GM12878 (cell line): ENCODE data around the gene PLAAT5. TPM values are rescaled to one million over a fixed set of nuclear protein-coding genes. Genes with fewer than 3 reads are reported as not detected.

Source experiments
- ATAC-seq: fragments of 200-7000 bp; cut with Tn5 transposase; 3 replicates; pipeline ENCODE4 v1.9.1; 2020; ENCODE audit warnings: mild to moderate bottlenecking, moderate library complexity
- BruUV-seq: library from RNA; stranded (reverse); fragments of 400-500 nt; replicated peaks from 2 replicates; lab custom pipeline; 2021; lab: Mats Ljungman, UMichigan
- CTCF ChIA-PET: fragments of 300-600 bp; sonication (Branson Sonifier 250); formaldehyde crosslinking; extraction: SDS; loops from one replicate; lab custom pipeline; 2021; ENCODE audit warnings: inconsistent platforms; lab: Yijun Ruan, JAX
- POLR2A ChIA-PET: fragments of 350-600 bp; formaldehyde crosslinking; extraction: SDS; loops from one replicate; lab custom pipeline; 2021; ENCODE audit warnings: inconsistent platforms; lab: Charles Lee
- RAD21 ChIA-PET: fragments of 300-600 bp; sonication (Branson Sonifier 250); formaldehyde crosslinking; loops from one replicate; lab custom pipeline; 2023; ENCODE audit warnings: antibody characterized with exemption; ENCODE audit not compliant: unreplicated experiment; lab: Charles Lee
- SMC1A ChIA-PET: fragments of 300-600 bp; sonication (Branson Sonifier 250); formaldehyde crosslinking; loops from one replicate; lab custom pipeline; 2023; ENCODE audit not compliant: unreplicated experiment, uncharacterized antibody; lab: Charles Lee
- DNase-seq: peaks from one replicate; pipeline ENCODE4 v3.0.0-alpha.2; 2011; ENCODE audit warnings: low read depth, low spot score
- FAIRE-seq: peaks from 3 replicates; lab custom pipeline; 2011; peaks lifted over from hg19 to GRCh38; lab: Jason Lieb, UNC
- H2AFZ ChIP-seq: 2 replicates; pipeline ENCODE4 v1.6.0; 2011; ENCODE audit warnings: low read depth, low read length, control low read depth; ENCODE audit not compliant: control insufficient read depth
- H3K27ac ChIP-seq: 2 replicates; pipeline ENCODE4 v1.5.1; 2011; ENCODE audit warnings: control low read depth; ENCODE audit not compliant: control insufficient read depth, insufficient read depth
- H3K27me3 ChIP-seq, 2 experiments: replicated peaks in 1 of 2; 2 replicates each; pipeline versions ENCODE4 v1.6.0 to v1.6.1; 2011; ENCODE audit warnings: low read length in 1 of 2; ENCODE audit not compliant: control insufficient read depth in 2 of 2, insufficient read depth in 2 of 2
- H3K36me3 ChIP-seq, 2 experiments: 2 replicates each; pipeline ENCODE4 v1.5.1; 2011; ENCODE audit warnings: low read length in 1 of 2; ENCODE audit not compliant: control insufficient read depth in 2 of 2, insufficient read depth in 2 of 2
- H3K4me1 ChIP-seq: 2 replicates; pipeline ENCODE4 v1.6.1; 2011; ENCODE audit warnings: mild to moderate bottlenecking, low read length, moderate library complexity, mixed read lengths; ENCODE audit not compliant: control insufficient read depth, insufficient read depth
- H3K4me2 ChIP-seq: 2 replicates; pipeline ENCODE4 v1.6.0; 2011; ENCODE audit warnings: control low read depth; ENCODE audit not compliant: control insufficient read depth, insufficient read depth
- H3K4me3 ChIP-seq: fragments of 200-600 bp; sonication (generic); 2 replicates; pipeline ENCODE4 v1.5.1; 2016
- H3K79me2 ChIP-seq: 2 replicates; pipeline ENCODE4 v1.6.0; 2011; ENCODE audit warnings: low read length; ENCODE audit not compliant: control insufficient read depth, insufficient read depth
- H3K9ac ChIP-seq: 2 replicates; pipeline ENCODE4 v1.8.0; 2011; ENCODE audit warnings: low read length, control low read depth, mixed read lengths; ENCODE audit not compliant: control insufficient read depth, insufficient read depth
- H3K9me3 ChIP-seq: replicated peaks from 3 replicates; pipeline ENCODE4 v1.5.1; 2011; ENCODE audit warnings: mild to moderate bottlenecking, low read length; ENCODE audit not compliant: control insufficient read depth, insufficient read depth
- H4K20me1 ChIP-seq: 2 replicates; pipeline ENCODE4 v1.6.0; 2011; ENCODE audit not compliant: control insufficient read depth, insufficient read depth
- CHD1 ChIP-seq: IDR thresholded peaks from 2 replicates; pipeline ENCODE4 v1.6.1; 2012; ENCODE audit warnings: low read depth, low read length, improper control_type of control experiment
- CUX1 ChIP-seq: IDR thresholded peaks from 2 replicates; pipeline ENCODE4 v1.6.1; 2012; ENCODE audit warnings: improper control_type of control experiment, low read depth, low read length; ENCODE audit not compliant: insufficient replicate concordance
- EP300 ChIP-seq, 2 experiments: fragments of 150-350 bp in 1 of 2; IDR thresholded peaks; 2 replicates each; pipeline ENCODE4 v1.6.1; 2011 to 2012; ENCODE audit warnings: low read depth in 2 of 2, low read length in 2 of 2, borderline replicate concordance in 1 of 2, improper control_type of control experiment in 1 of 2, inconsistent platforms in 1 of 2; ENCODE audit not compliant: control insufficient read depth in 1 of 2
- KDM1A ChIP-seq: fragments of 200-600 bp; sonication (generic); IDR thresholded peaks from 2 replicates; pipeline ENCODE4 v1.6.1; 2016; ENCODE audit warnings: borderline replicate concordance
- LARP7 ChIP-seq: fragments of 450-650 bp; IDR thresholded peaks from 2 replicates; pipeline ENCODE4 v1.6.1; 2017; ENCODE audit warnings: mild to moderate bottlenecking
- RELB ChIP-seq: fragments of 450-650 bp; IDR thresholded peaks from 2 replicates; pipeline ENCODE4 v1.6.1; 2017; ENCODE audit warnings: low read depth, mild to moderate bottlenecking, moderate library complexity
- TCF12 ChIP-seq: IDR thresholded peaks from 2 replicates; pipeline ENCODE4 v1.6.1; 2011; ENCODE audit warnings: low read depth, mild to moderate bottlenecking, low read length
- TCF7 ChIP-seq: IDR thresholded peaks from 2 replicates; pipeline ENCODE4 v1.6.1; 2014; ENCODE audit warnings: antibody characterized with exemption, borderline replicate concordance
- WGBS: methylation state at CpG from one replicate; pipeline ENCODE4 v1.1.6; 2016; ENCODE audit warnings: low lambda C conversion rate; ENCODE audit not compliant: insufficient replicate concordance, insufficient coverage; ENCODE audit errors: missing lambda C conversion rate; 5-methylcytosine and 5-hydroxymethylcytosine counted together
- in situ Hi-C: fragments of 300-500 bp; cut with MboI; formaldehyde crosslinking; loops from 9 replicates; pipeline ENCODE4 v1.14.3; 2018; ENCODE audit warnings: mixed read lengths
- intact Hi-C: fragments of 100-400 bp; cut with micrococcal nuclease; formaldehyde crosslinking; loops from one replicate; pipeline ENCODE4 v1.14.2; 2022; ENCODE audit not compliant: unreplicated experiment
- polyA plus RNA-seq, 11 experiments: library from polyadenylated mRNA; depleted of rRNA in 4 of 11; unstranded in 6 of 11; stranded (reverse) in 5 of 11; fragments of >200 nt; fragmentation: Nextera tagmentation in 4 of 11; fragmentation: Illumina TruSeq in 1 of 11; extraction: Ambion mirVana in 4 of 11; extraction: Trizol in 1 of 11; gene quantifications; 1 replicate in 1 of 11; 2 replicates in 10 of 11; pipeline versions ENCODE4 v1.2.1 to v1.2.3, GENCODE V29; 2011 to 2016; ENCODE audit warnings: inconsistent platforms in 2 of 11, missing spikeins in 2 of 11, low read depth in 1 of 11
- total RNA-seq, 4 experiments: library from RNA; depleted of rRNA in 3 of 4; stranded (reverse); fragments of >200 nt in 3 of 4; fragmentation: Illumina TruSeq in 1 of 4; extraction: Trizol in 1 of 4; gene quantifications; 2 replicates each; pipeline versions ENCODE4 v1.2.1 to v1.2.3, GENCODE V29; 2013 to 2021

PLAAT5 gene
- total and polyA plus RNA-seq, 10 of the 15 experiments (the other 5 are each of a cell fraction or from before 2014, with no cell fraction given) = not detected

GRCh38 chr11:63488789-63489188, 2.2 kb downstream of the PLAAT5 start:
- H3K36me3 ChIP-seq = no peaks in the 10 kb centered on the region
- ChIA-PET SMC1A (interaction anchor here (1.1 to 1.9 kb wide), 3 partner anchors 8 to 19 kb away, joined by 4 to 7 read pairs (median 5); no protein-coding TSS in a partner anchor), POLR2A (no interaction called here), RAD21 (interaction anchor here (0.9 to 1.6 kb wide), 2 partner anchors 10 to 250 kb away, joined by 3 to 7 read pairs; no protein-coding TSS in a partner anchor), CTCF (interaction anchor here (6.0 kb wide), 1 partner anchor 9 kb away, joined by 25 read pairs; no protein-coding TSS in a partner anchor)
- H3K4me1 ChIP-seq = no peaks in the 10 kb centered on the region
- H3K27ac ChIP-seq = no peak overlapping the region
- H3K9me3 ChIP-seq = peaks cover 2% of the 10 kb centered on the region; the same call in 2 of the 3 replicates
- WGBS = 0% methylated on average over 1 of the region's 1 CpG
- peaks cover 3 to 8% of the 10 kb centered on the region in 2 experiments; a peak in 3 of 4 replicates for H3K27me3 ChIP-seq
- no peak overlapping the region for H2AFZ ChIP-seq
- H3K4me3 ChIP-seq = no peak overlapping the region
- H3K4me2 ChIP-seq = no peak overlapping the region
- in situ Hi-C loops (no loop called here), intact Hi-C loops (no loop called here)
- DNase-seq = no peak
- no peaks in the 10 kb centered on the region for H3K79me2 ChIP-seq
- TF ChIP-seq TCF12 (no peak), TCF7 (no peak), CHD1 (no peak), CUX1 (no peak), LARP7 (no peak), RELB (no peak), KDM1A (no peak), EP300 (IDR thresholded peaks at IDR 0.05; ENCODE audit: borderline replicate concordance in 1 of 2, control insufficient read depth in 1 of 2, low read depth in 2 of 2, low read length in 2 of 2) (no peak)
- no peak overlapping the region for H3K9ac ChIP-seq
- no peak for FAIRE-seq
- no TSS peak for BruUV-seq
- no peaks in the 10 kb centered on the region for H4K20me1 ChIP-seq
- ATAC-seq = no peak
